GM18505 (cell line): ENCODE data around the gene JAK3.
A peak's percentile ranks its signal among the peaks of the same experiment; 100 is the strongest.

Source experiments
- ATAC-seq: cut with Tn5 transposase; IDR thresholded peaks from one replicate; pipeline ENCODE4 v1.9.1; 2021; ENCODE audit not compliant: unreplicated experiment
- POLR2A ChIP-seq: IDR thresholded peaks from 4 replicates; pipeline ENCODE4 v1.6.1; 2011; ENCODE audit warnings: borderline replicate concordance; ENCODE audit not compliant: insufficient read depth, insufficient read length; ENCODE audit errors: extremely low read depth

Gene JAK3

GRCh38 chr19:17872251-17873001, 24.6 kb upstream of the JAK3 start:
- no peak for ATAC-seq
- no peak for TF ChIP-seq POLR2A

GRCh38 chr19:17871878-17872250, 24.1 kb upstream of the JAK3 start, which contains the start of gene SLC5A5:
Gene SLC5A5 (plus strand): TSS chr19:17871945. CDS start chr19:17872320, 375 bp downstream.
- ATAC-seq: no peak
- TF ChIP-seq POLR2A: no peak

- no peak for TF ChIP-seq POLR2A
- no peak for ATAC-seq
These were observed 23.5 kb upstream of the JAK3 start for GRCh38 chr19:17871032-17871877.

- no peak for TF ChIP-seq POLR2A
- ATAC-seq: no peak
These were observed 21.4 kb upstream of the JAK3 start for GRCh38 chr19:17869114-17869608.

- TF ChIP-seq POLR2A: no peak
- no peak for ATAC-seq
These were observed 20.9 kb upstream of the JAK3 start for GRCh38 chr19:17868669-17869068.

- ATAC-seq: no peak
- TF ChIP-seq POLR2A: no peak
These were observed 19.2 kb upstream of the JAK3 start for GRCh38 chr19:17866964-17867486.

- ATAC-seq: no peak
- TF ChIP-seq POLR2A: no peak
These were observed 18.7 kb upstream of the JAK3 start for GRCh38 chr19:17866312-17866963.

GRCh38 chr19:17865364-17866311, 17.9 kb upstream of the JAK3 start:
- no peak for TF ChIP-seq POLR2A
- no peak for ATAC-seq

- no peak for ATAC-seq
- TF ChIP-seq POLR2A: no peak
These were observed 15.9 kb upstream of the JAK3 start for GRCh38 chr19:17863520-17864182.

GRCh38 chr19:17862711-17863519, 15.1 kb upstream of the JAK3 start:
- TF ChIP-seq POLR2A: peak; percentile 30
- ATAC-seq: no peak
